GM13977 (cell line): ENCODE results near the gene DCAF15.

Experiments
- DNase-seq: peaks from one replicate; pipeline ENCODE4 v3.0.0; 2012; ENCODE audit warnings: low spot score
- in situ Hi-C: fragments of 300-500 bp; cut with MboI; formaldehyde crosslinking; loops from one replicate; pipeline ENCODE4 v1.12.0; 2022; ENCODE audit warnings: low sequenced_read_pairs, low pct_unique_long_range_greater_than_20kb, mixed read lengths, inconsistent platforms; ENCODE audit not compliant: unreplicated experiment
- TF ChIP-seq, protein P1 (sequence below): IDR thresholded peaks from 2 replicates; pipeline ENCODE4 v1.5.1; 2012; ENCODE audit warnings: mild to moderate bottlenecking, control low read depth; ENCODE audit not compliant: insufficient read depth; ENCODE audit errors: extremely low read depth, missing control alignments

DCAF15 gene

DNA sequence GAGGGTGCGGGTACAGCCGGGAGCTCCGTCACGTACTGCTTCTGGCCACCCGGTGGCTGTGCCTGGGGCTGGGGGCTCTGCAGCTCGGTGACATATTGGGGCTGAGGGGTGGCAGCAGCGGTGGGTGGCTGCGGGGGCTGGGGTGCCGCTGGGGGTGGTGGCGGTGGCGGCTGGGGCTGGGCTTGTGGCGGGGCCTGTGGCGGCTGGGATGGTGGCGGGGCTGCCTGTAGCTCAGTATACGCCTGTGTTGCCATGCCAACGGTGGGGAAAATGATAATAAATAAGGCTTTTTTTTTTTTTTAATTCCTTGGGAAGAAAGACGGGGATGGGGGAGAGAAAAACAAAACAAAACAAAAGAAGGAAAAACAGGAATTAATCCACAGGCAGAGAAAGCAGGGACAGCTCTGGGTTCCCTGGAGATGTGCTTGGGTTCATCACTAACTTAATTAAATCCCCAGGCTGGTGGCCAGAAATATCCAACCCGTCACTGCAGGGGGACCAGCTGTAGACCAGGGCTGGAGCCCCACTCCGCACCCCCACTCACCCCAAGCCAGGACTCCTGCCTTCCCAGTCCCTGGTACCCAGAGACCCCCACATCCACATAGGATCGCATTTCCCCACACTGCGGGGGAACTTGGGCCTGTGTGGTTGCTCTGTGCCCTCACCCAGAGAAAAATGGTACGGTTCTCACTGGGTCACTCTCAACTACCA is 41.4 kb downstream of the DCAF15 start:
- DNase-seq, result peak; percentile 16
- in situ Hi-C loops, result no loop called here
- TF ChIP-seq, protein P1, sequence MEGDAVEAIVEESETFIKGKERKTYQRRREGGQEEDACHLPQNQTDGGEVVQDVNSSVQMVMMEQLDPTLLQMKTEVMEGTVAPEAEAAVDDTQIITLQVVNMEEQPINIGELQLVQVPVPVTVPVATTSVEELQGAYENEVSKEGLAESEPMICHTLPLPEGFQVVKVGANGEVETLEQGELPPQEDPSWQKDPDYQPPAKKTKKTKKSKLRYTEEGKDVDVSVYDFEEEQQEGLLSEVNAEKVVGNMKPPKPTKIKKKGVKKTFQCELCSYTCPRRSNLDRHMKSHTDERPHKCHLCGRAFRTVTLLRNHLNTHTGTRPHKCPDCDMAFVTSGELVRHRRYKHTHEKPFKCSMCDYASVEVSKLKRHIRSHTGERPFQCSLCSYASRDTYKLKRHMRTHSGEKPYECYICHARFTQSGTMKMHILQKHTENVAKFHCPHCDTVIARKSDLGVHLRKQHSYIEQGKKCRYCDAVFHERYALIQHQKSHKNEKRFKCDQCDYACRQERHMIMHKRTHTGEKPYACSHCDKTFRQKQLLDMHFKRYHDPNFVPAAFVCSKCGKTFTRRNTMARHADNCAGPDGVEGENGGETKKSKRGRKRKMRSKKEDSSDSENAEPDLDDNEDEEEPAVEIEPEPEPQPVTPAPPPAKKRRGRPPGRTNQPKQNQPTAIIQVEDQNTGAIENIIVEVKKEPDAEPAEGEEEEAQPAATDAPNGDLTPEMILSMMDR, result no peak

DNA sequence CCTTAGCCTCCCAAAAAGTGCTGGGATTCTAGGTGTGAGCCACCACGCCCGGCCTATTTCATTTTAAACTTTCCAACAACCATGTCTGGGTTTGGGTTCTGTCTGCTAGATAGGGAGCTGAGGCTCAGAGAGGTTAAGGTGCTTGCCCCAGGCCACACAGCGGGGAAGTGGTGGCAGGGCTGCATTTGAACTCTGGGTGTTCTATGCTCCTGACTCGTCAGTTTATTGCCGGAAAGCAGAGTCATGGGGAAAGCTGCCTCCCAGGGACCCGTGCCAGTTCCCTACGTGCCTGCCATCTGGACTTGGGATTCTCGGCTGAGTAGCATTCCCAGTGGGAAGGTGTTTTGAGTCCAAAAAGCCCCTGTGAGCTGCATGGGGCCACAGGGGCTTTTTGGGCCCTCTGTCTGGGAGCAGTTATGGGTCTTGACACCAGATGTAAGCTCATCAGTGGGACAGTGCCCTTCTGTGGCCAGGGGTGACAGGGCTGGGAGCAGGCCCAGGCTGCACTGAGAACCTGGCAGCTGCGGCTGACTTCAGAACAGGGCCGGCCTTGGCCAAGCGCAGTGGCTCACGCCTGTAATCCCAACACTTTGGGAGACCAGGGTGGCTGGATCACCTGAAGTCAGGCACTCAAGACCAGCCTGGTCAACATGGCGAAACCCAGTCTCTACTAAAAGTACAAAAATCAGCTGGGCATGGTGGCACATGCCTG is 42.9 kb downstream of the DCAF15 start:
- TF ChIP-seq, protein P1, result no peak
- in situ Hi-C loops, result no loop called here
- DNase-seq, result peak; percentile 5

DNA sequence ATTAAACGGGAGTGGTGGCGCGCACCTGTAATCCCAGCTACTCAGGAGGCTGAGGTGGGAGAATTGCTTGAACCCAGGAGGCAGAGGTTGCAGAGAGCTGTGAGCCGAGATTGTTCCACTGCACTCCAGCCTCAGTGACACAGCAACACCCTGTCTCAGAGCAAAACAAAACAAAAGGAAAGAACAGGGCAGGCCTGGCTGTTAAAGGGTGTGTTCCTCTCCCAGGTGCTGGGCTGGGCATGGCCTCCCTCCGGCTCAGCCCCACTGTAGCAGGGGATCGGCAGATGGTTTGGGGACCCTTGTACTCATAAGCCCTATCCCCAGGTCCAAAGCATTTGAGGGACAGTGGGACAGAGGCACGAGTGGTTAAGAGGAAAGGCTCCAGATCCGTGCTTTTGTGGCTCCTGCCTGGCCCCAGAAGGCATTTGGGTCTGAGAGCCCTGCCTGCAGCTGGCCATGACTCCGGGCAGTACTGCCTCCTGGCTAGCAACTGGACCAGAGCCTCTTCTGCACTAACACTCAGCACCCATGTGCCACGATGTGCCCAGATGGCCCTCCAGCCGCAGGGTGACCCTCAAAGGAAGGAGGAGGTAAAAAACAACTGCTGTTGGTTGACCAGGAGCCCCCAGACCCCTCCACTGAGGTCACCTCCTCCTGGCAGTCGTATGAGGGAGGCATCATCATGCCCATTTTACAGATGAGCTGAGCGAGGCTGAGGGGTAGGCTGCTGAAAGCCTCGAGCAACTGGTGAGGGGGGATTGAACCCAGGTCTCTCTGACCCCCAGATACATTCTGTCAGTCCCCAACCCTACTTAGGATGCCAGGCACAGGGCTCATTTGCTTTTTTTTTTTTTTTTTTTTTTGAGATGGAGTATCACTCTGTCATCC is 43.8 kb downstream of the DCAF15 start:
- in situ Hi-C loops, result no loop called here
- TF ChIP-seq, protein P1, result no peak
- peak; percentile 7 for DNase-seq

DNA sequence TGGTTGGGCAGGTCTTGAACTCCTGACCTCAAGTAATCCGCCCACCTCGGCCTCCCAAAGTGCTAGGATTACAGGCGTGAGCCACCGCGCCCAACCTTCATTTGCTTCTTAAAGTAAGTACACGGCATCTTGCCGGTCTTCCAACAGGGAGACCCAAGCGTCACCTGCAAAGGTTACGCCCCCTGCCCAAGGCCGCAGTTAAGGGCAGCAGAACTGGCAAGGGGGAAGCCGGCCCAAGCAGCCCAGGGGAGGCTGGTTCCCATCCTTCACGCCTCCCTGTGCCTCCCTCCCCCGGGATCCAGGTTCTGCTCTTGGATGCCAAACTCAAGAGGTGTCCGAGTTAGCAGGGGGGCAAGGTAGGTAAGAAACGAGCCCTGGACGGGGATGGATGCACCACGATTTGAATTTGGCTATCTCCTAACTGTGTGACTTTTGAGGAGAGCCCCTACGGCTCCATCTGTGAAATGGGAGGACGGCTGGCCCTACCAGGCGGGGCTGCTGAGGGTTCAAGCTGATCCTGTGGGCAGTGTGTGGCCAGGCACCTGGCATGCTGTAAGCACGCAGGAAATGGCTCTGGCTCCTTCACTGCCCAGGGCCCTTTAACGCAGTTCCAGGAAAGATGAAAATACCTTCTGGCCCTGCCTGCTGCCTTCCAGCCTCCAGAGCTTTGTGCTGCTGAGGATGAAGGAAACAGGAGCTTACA is 44.8 kb downstream of the DCAF15 start:
- TF ChIP-seq, protein P1, result no peak
- peak; percentile 7 for DNase-seq
- in situ Hi-C loops, result no loop called here

DNA sequence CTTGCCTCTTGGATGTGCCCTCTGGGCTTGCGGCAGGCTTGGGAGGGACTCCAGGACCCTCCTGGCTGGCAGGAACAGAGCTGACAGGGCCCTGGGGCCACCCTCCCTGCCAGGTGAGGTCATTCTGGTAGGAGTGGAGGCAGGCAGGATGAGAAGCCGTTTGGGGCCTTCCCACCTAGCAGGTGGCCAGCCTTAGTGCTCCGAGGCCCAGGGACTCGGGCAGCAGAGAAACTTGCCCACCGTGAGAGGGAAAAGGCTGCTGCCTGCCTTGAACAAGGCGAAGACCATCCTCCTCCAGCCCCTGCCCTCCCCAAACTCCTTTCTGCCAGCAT is 45.3 kb downstream of the DCAF15 start:
- in situ Hi-C loops, result no loop called here
- DNase-seq, result peak; percentile 3

More for the DNA sequence above, 45.3 kb downstream of the DCAF15 start:
- TF ChIP-seq, protein P1, result no peak
